K562 (cell line): ENCODE results near the gene C16orf90. TPM values are rescaled to one million over a fixed set of nuclear protein-coding genes. Genes with fewer than 3 reads are reported as not detected.

Experiments used
- ATAC-seq: fragments of 200-7000 bp; cut with Tn5 transposase; 3 replicates; pipeline ENCODE4 v1.9.1; 2020; ENCODE audit warnings: moderate library complexity
- BruUV-seq: library from RNA; stranded (reverse); fragments of 400-500 nt; replicated peaks from 2 replicates; lab custom pipeline; 2021; lab: Mats Ljungman, UMichigan
- CTCF ChIA-PET: fragments of 300-600 bp; formaldehyde crosslinking; extraction: SDS; loops from one replicate; lab custom pipeline; 2021; ENCODE audit warnings: low intra/inter-chr PET ratio; lab: Yijun Ruan, JAX
- POLR2A ChIA-PET: fragments of 300-600, 350-650 bp; sonication (Branson Sonifier 250); formaldehyde crosslinking; extraction: SDS; loops from one replicate; lab custom pipeline; 2021; ENCODE audit warnings: antibody characterized with exemption, inconsistent platforms; lab: Yijun Ruan, JAX
- DNase-seq, 4 experiments: peaks; one replicate each; pipeline versions ENCODE4 v3.0.0 to v3.0.0-alpha.2; 2011 to 2018; ENCODE audit warnings: low spot score in 3 of 4, mixed read lengths in 3 of 4; ENCODE audit errors: extremely low read depth in 1 of 4
- FAIRE-seq: peaks from 2 replicates; lab custom pipeline; 2011; peaks lifted over from hg19 to GRCh38; lab: Jason Lieb, UNC
- H2AFZ ChIP-seq: 2 replicates; pipeline ENCODE4 v1.6.0; 2011; ENCODE audit warnings: low read depth, low read length, control low read depth, inconsistent platforms
- H3K27ac ChIP-seq: fragments of 200-600 bp; 3 replicates; pipeline ENCODE4 v1.8.0; 2011; ENCODE audit warnings: low read depth, mild to moderate bottlenecking, control low read depth, inconsistent platforms, low read length, moderate library complexity, mixed read lengths; ENCODE audit errors: extremely low read depth
- H3K27me3 ChIP-seq, 2 experiments: fragments of 300-600 bp in 1 of 2; 2 replicates in 1 of 2; 3 replicates in 1 of 2; pipeline versions ENCODE4 v1.6.0 to v1.8.0; 2011; ENCODE audit warnings: inconsistent platforms in 2 of 2, low read length in 2 of 2, mild to moderate bottlenecking in 1 of 2, mixed read lengths in 1 of 2, moderate library complexity in 1 of 2; ENCODE audit not compliant: control insufficient read depth in 2 of 2, insufficient read depth in 2 of 2
- H3K36me3 ChIP-seq: fragments of 300-600 bp; 3 replicates; pipeline ENCODE4 v1.8.0; 2011; ENCODE audit warnings: mild to moderate bottlenecking, low read length, inconsistent platforms; ENCODE audit not compliant: control insufficient read depth, insufficient read depth
- H3K4me1 ChIP-seq, 2 experiments: fragments of 200-600 bp in 1 of 2; replicated peaks in 1 of 2; 2 replicates in 1 of 2; 3 replicates in 1 of 2; pipeline versions ENCODE4 v1.5.1 to v1.8.0; 2011; ENCODE audit warnings: inconsistent platforms in 2 of 2, low read length in 2 of 2, mild to moderate bottlenecking in 1 of 2, mixed read lengths in 1 of 2, moderate library complexity in 1 of 2; ENCODE audit not compliant: control insufficient read depth in 2 of 2, insufficient read depth in 2 of 2
- H3K4me2 ChIP-seq: 2 replicates; pipeline ENCODE4 v1.6.1; 2011; ENCODE audit warnings: low read length, control low read depth, inconsistent platforms, mixed read lengths; ENCODE audit not compliant: insufficient read depth
- H3K4me3 ChIP-seq: fragments of 200-600 bp; sonication (generic), shearing (Covaris generic); 2 replicates; pipeline ENCODE4 v1.5.1; 2016; ENCODE audit warnings: control low read depth, inconsistent platforms
- H3K79me2 ChIP-seq: fragments of 200-600 bp; 3 replicates; pipeline ENCODE4 v1.8.0; 2011; ENCODE audit warnings: low read length, inconsistent platforms; ENCODE audit not compliant: control insufficient read depth, insufficient read depth
- H3K9ac ChIP-seq, 2 experiments: 2 replicates each; pipeline versions ENCODE4 v1.6.0 to v1.6.1; 2011; ENCODE audit warnings: low read depth in 2 of 2, low read length in 2 of 2, control low read depth in 1 of 2, inconsistent platforms in 1 of 2, mild to moderate bottlenecking in 1 of 2, mixed read lengths in 1 of 2; ENCODE audit not compliant: insufficient read depth in 1 of 2
- H3K9me1 ChIP-seq: one replicate; pipeline ENCODE4 v1.6.0; 2011; ENCODE audit warnings: inconsistent platforms, mild to moderate bottlenecking, low read length, moderate library complexity; ENCODE audit not compliant: control insufficient read depth, insufficient read depth
- H3K9me3 ChIP-seq: replicated peaks from 2 replicates; pipeline ENCODE4 v1.5.1; 2011; ENCODE audit warnings: low read depth, low read length, inconsistent platforms; ENCODE audit not compliant: control insufficient read depth, insufficient read depth
- H4K20me1 ChIP-seq: replicated peaks from 2 replicates; pipeline ENCODE4 v1.6.1; 2011; ENCODE audit warnings: low read length, inconsistent platforms, mixed read lengths; ENCODE audit not compliant: control insufficient read depth, insufficient read depth
- E2F1 ChIP-seq: sonication (generic); formaldehyde crosslinking; IDR thresholded peaks from 2 replicates; pipeline ENCODE4 v1.8.1; 2023; ENCODE audit warnings: mild to moderate bottlenecking, missing genetic modification reagents, moderate library complexity
- E2F6 ChIP-seq, 2 experiments: IDR thresholded peaks; 2 replicates each; pipeline ENCODE4 v1.6.1; 2011; ENCODE audit warnings: borderline replicate concordance in 1 of 2, control low read depth in 1 of 2, low read depth in 1 of 2, low read length in 1 of 2, mild to moderate bottlenecking in 1 of 2, mixed read lengths in 1 of 2, moderate library complexity in 1 of 2; ENCODE audit not compliant: insufficient read depth in 1 of 2, insufficient read length in 1 of 2, poor library complexity in 1 of 2, severe bottlenecking in 1 of 2; ENCODE audit errors: extremely low read depth in 1 of 2
- ERF ChIP-seq: fragments of 450-650 bp; formaldehyde crosslinking; IDR thresholded peaks from 2 replicates; pipeline ENCODE4 v1.4.0; 2020; ENCODE audit warnings: mild to moderate bottlenecking, mixed read lengths
- IRF1 ChIP-seq: sonication (generic); formaldehyde crosslinking; IDR thresholded peaks from 2 replicates; pipeline ENCODE4 v1.8.0; 2022; ENCODE audit warnings: missing genetic modification reagents, mild to moderate bottlenecking, borderline replicate concordance
- MAZ ChIP-seq, 2 experiments: fragments of 450-650 bp in 1 of 2; sonication (generic) in 1 of 2; formaldehyde crosslinking; IDR thresholded peaks in 1 of 2; conservative IDR thresholded peaks in 1 of 2; 2 replicates each; pipeline versions ENCODE4 v1.4.0 to v1.5.0; 2020; ENCODE audit warnings: mild to moderate bottlenecking in 1 of 2, missing genetic modification reagents in 1 of 2
- PHF21A ChIP-seq: fragments of 450-650 bp; IDR thresholded peaks from 2 replicates; pipeline ENCODE4 v1.6.1; 2017; ENCODE audit warnings: low read depth, borderline replicate concordance
- TAF7 ChIP-seq: fragments of 450-650 bp; IDR thresholded peaks from 2 replicates; pipeline ENCODE4 v1.6.1; 2016; ENCODE audit warnings: missing genetic modification characterization, missing compliant biosample characterization
- UBTF ChIP-seq, 2 experiments: IDR thresholded peaks; 2 replicates each; pipeline ENCODE4 v1.6.1; 2012; ENCODE audit warnings: improper control_type of control experiment in 2 of 2, low read depth in 2 of 2, low read length in 2 of 2, borderline replicate concordance in 1 of 2
- ZNF184 ChIP-seq: sonication (generic); formaldehyde crosslinking; IDR thresholded peaks from 2 replicates; pipeline ENCODE4 v1.5.0; 2020; ENCODE audit warnings: missing genetic modification reagents
- ZNF639 ChIP-seq, 2 experiments: fragments of 200-800 bp in 1 of 2; sonication (Bioruptor generic) in 1 of 2; sonication (generic) in 1 of 2; formaldehyde crosslinking in 1 of 2; IDR thresholded peaks in 1 of 2; conservative IDR thresholded peaks in 1 of 2; 2 replicates each; pipeline versions ENCODE4 v1.5.0 to v1.6.1; 2016 to 2020; ENCODE audit warnings: missing compliant biosample characterization in 1 of 2, missing genetic modification characterization in 1 of 2, missing genetic modification reagents in 1 of 2
- WGBS: fragments of 100-300 bp; shearing (Covaris generic); methylation state at CpG from one replicate; pipeline ENCODE4 v1.1.6; 2016; ENCODE audit warnings: low coverage, mixed read lengths; ENCODE audit not compliant: insufficient coverage; ENCODE audit errors: missing lambda C conversion rate; 5-methylcytosine and 5-hydroxymethylcytosine counted together
- in situ Hi-C: fragments of 300-500 bp; cut with MboI; formaldehyde crosslinking; loops from 4 replicates; pipeline ENCODE4 v1.15.0; 2018; ENCODE audit warnings: inconsistent platforms, mixed read lengths
- intact Hi-C: fragments of 100-400 bp; cut with micrococcal nuclease; formaldehyde crosslinking; loops from 2 replicates; pipeline ENCODE4 v1.14.2; 2022
- polyA plus RNA-seq, 8 experiments: library from polyadenylated mRNA; depleted of rRNA in 4 of 8; stranded (reverse) in 5 of 8; unstranded in 3 of 8; fragments of >200 nt; fragmentation: Nextera tagmentation in 2 of 8; fragmentation: Illumina TruSeq in 1 of 8; extraction: Ambion mirVana in 2 of 8; extraction: Trizol in 1 of 8; gene quantifications; 2 replicates each; pipeline versions ENCODE4 v1.2.1 to v1.2.3, GENCODE V29; 2011 to 2014; ENCODE audit warnings: inconsistent platforms in 1 of 8, missing spikeins in 1 of 8
- total RNA-seq, 7 experiments: library from RNA; depleted of rRNA in 6 of 7; stranded (reverse); fragments of >200 nt in 6 of 7; fragmentation: Illumina TruSeq in 2 of 7; extraction: Trizol in 2 of 7; gene quantifications; 2 replicates each; pipeline versions ENCODE4 v1.2.1 to v1.2.3, GENCODE V29; 2011 to 2021; ENCODE audit warnings: low replicate concordance in 1 of 7

C16orf90 gene
- total and polyA plus RNA-seq, 9 of the 15 experiments (the other 6 are each of a cell fraction or from before 2014, with no cell fraction given), result not detected

- 100% methylated on average over 3 of the region's 3 CpGs for WGBS
- H3K36me3 ChIP-seq, result peaks cover 14% of the 10 kb centered on the region; the same call in 2 of the 3 replicates
- ATAC-seq (no peak), FAIRE-seq (no peak), DNase-seq (no peak)
- in situ Hi-C loops (no loop called here), intact Hi-C loops (no loop called here)
- no peak overlapping the region for H3K4me3 ChIP-seq
- peaks cover 15% of the 10 kb centered on the region for H4K20me1 ChIP-seq
- no peak overlapping the region for H3K4me2 ChIP-seq
- no peaks in the 10 kb centered on the region for H3K27me3 ChIP-seq
- no peak overlapping the region for H2AFZ ChIP-seq
- no TSS peak for BruUV-seq
- no peaks in the 10 kb centered on the region for H3K9me3 ChIP-seq
- no peak overlapping the region for H3K9ac ChIP-seq
- peaks cover 10 to 29% of the 10 kb centered on the region in 2 experiments; a peak in 4 of 5 replicates for H3K4me1 ChIP-seq
- H3K79me2 ChIP-seq, result peaks cover 31% of the 10 kb centered on the region; the same call in 2 of the 3 replicates
- no peak for TF ChIP-seq ZNF639 (CRISPR knock-in tag; conservative IDR thresholded peaks at IDR 0.05 in 1 of 2, IDR thresholded peaks at IDR 0.05 in 1 of 2)
- no peak for TF ChIP-seq TAF7 (tag)
- TF ChIP-seq E2F6 (IDR thresholded peaks at IDR 0.05; ENCODE audit: borderline replicate concordance in 1 of 2, extremely low read depth in 1 of 2, insufficient read depth in 1 of 2, insufficient read length in 1 of 2, low read depth in 1 of 2, low read length in 1 of 2, poor library complexity in 1 of 2, severe bottlenecking in 1 of 2), result no peak
- TF ChIP-seq UBTF (IDR thresholded peaks at IDR 0.05; ENCODE audit: borderline replicate concordance in 1 of 2, low read depth in 2 of 2, low read length in 2 of 2), result no peak
- TF ChIP-seq MAZ (CRISPR knock-in tag; conservative IDR thresholded peaks at IDR 0.05 in 1 of 2, IDR thresholded peaks at IDR 0.05 in 1 of 2), result no peak
- TF ChIP-seq ZNF184 (CRISPR knock-in tag), result no peak
- no peak for TF ChIP-seq PHF21A
- TF ChIP-seq E2F1, result no peak
- TF ChIP-seq IRF1 (CRISPR knock-in tag), result no peak
- no peak for TF ChIP-seq ERF
- CTCF ChIA-PET, result no interaction called here
- no peak overlapping the region for H3K27ac ChIP-seq
- peaks cover 3% of the 10 kb centered on the region for H3K9me1 ChIP-seq
- POLR2A ChIA-PET, result no interaction called here
These were observed 18.9 kb downstream of the C16orf90 start for GRCh38 chr16:3476409-3476808.
